ENCODE measurements around the gene PRELP.
A peak's percentile ranks its signal among the peaks of the same experiment; 100 is the strongest.
"Not testable (repeated sequence)": the region's sequence is repeated elsewhere in the genome, so short reads cannot be mapped to it uniquely, and the experiment has no call there.

PRELP gene

GRCh38 chr1:203508463-203509073 is 33.0 kb downstream of the PRELP start:
- ATAC-seq = no peak

DNA sequence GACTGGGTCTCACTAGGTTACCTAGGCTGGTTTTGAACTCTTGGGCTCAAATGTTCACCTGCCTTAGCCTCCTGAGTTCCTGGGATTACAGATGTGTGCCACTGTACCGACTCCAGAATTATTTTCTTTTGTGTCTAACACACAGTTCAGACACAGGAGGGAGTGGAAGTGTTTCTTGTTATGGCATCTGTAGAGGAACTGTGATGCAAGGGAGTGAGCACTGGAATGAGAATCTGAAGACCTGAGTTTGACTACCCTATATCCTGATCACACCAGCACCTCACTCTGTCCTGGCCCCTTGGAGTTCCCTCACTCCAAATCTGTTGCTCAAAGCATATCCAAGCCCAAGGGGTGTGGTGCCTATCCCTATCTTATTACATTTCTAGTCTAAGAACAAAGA is 33.5 kb downstream of the PRELP start:
- no peak for ATAC-seq

- ATAC-seq = no peak
These were observed 35.9 kb downstream of the PRELP start for GRCh38 chr1:203511513-203511912.

GRCh38 chr1:203511930-203512329 is 36.3 kb downstream of the PRELP start:
- no peak for ATAC-seq

- no peak for ATAC-seq
These were observed 36.9 kb downstream of the PRELP start for GRCh38 chr1:203512517-203512847.

DNA sequence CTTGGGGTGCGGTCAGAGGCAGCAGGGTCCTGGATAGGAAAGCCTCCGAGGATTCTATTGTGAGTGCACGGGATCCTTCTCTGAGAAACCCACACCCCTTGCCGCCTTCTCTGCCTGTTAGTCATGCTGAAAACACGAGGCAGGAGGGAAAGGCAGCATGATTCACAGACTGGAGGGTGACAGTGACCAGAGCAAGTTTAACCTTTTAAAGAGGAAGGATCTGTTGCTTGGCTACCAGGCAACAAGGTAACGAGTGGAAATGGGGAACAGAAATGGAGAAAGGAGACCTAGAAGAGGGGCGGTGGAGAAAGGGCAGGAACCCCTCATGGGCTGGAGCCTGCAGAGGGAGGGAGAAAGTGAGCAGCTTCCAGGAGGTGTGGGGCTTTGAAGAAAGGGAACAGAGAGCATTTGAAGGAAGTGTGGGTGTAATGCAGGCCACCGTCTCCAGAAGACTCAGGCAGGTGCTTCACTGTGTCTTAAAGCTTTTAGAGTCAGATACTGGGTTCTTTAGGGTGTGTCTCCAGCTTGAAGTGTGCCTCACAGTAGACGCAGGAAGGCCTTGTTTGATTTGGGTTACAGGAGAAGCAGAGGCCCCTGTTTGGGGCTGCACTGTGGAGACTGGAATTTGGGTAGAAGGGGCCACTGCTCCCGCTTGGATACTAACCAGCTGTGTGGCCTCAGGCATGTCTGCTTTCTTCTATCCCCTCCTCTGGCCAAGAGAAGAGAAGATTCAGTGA is 37.4 kb downstream of the PRELP start:
- peak; percentile 64 to 69 for ATAC-seq

DNA sequence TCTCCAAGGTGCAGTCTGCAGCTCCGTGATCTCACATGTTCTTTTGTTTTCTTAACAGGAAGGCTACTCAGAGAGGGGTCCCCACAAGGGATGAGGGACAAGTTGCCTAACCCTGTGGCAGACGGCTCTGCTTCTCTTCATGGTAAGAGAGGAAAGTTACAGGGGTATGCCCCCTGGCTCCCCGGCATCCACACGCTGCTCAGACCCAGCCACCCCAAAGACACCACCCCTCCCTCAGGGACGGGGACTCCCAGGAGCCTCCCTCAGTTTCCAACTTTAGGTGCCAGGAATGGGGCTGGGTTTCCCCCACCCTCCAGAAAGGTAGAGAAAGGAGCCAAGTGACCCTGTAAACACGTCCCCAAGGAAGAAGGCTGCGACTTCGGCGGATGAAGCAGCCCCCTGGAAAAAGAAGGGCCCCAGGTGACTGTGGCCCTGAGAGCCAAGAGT is 38.0 kb downstream of the PRELP start:
- ATAC-seq = no peak

DNA sequence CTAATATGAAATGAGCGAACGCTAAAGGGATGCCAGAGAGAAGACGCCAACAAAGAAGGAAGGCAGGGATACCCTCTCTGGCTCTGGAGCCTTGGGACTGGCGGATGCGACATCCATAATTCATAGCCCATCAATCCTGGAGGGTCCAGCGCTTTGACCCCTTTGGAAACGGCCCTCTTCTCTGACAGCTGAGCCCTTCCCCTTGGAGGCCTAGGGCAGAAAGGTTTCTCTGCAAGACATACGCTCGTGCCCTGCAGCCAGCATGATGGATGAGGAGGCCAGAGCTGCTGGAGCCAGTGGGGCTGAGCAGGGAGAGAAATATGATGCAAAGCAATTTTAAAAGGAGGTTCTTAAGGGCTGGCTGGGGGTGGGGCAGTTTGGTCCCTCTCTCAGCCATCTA is 40.6 kb downstream of the PRELP start:
- ATAC-seq = no peak

DNA sequence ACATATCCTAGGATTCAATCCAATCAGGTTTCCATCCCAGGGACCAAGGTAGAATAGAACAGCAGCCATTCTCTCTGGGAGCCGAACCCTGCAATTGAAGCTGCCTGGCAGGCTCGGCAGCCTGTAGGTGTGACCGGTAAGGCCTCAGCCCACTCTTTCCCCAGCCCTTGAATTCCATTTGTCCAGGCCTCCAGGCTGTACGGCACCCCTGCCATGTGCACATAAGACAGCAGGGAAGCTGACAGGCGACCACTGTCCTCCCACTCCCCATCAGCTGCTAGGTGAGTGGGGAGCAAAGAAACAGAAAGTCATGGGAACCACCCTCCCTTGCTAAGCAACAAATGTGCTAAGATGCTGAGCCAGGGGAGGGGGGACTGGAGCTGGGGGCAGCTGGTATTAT is 41.3 kb downstream of the PRELP start:
- no peak for ATAC-seq

DNA sequence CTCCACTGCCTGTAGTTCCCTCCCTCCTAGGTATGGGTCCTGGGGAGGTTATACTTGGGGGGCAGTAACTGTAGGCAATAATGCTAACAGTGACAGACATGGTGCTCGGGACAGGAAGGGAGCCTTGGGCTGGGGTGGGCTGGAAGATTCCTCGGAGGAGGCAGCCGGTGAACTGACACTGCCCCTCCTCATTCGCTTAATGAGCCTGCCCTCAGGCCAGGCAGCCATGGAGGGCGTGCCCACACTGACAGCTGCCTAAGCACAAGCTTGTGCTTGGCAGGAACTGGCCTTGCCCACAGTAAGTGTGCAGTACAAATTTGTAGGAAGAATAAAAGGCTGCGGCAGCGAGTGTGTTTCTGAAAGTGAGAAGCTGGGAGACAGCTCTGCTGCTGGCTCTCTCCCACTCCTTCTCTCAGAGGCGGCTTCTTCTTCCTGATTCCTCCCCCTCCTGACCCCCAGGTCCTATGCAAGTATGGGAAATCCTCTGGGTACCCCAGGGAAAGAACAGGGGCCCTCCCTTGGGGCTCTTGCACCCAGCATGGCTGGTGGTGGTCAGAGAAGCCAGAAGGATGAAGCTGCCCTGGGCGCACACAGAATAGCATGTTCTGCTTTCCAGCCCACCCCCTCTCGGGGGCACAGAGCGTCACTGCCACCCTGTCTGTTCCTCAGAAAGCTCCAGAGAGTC is 42.0 kb downstream of the PRELP start:
- no peak for ATAC-seq

DNA sequence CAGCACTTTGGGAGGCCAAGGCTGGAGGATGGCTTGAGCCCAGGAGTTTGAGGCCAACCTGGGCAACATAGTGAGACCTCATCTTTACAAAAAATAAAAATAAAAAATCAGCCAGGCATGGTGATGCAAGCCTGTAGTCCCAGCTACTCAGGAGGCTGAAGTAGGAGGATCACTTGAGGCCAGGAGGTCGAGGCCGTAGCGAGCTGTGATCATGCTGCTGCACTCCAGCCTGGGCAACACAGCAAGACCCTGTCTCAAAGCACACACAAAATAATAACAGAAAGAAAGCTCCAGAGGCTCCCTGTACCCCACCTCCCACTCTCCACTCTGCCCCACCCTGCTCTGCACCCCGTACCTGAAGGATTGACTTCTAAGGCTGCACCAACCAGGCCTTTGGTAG is 42.5 kb downstream of the PRELP start:
- ATAC-seq = not testable (repeated sequence)

- ATAC-seq = no peak
These were observed 42.9 kb downstream of the PRELP start for GRCh38 chr1:203518541-203518940.

- no peak for ATAC-seq
These were observed 43.6 kb downstream of the PRELP start for GRCh38 chr1:203519053-203519840.

DNA sequence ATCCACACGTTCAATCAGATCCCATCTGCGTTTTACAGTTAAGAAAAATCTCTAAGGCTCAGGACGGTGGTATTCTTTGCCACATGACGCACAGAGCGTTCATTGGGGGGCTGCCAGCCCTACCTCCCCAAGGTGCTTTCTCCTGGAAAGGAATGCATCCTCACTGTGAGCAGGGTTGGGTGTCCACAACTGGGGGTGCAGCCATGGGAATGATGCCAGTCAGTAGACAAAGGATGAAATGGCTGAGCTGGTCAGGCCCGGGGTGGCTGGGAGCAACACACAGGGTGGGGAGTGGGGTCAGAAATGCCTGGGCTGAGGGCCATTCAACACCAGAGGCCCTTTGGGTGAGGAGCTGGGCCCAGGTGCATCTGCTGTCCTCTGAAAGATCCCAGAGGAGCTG is 44.3 kb downstream of the PRELP start:
- ATAC-seq = no peak

DNA sequence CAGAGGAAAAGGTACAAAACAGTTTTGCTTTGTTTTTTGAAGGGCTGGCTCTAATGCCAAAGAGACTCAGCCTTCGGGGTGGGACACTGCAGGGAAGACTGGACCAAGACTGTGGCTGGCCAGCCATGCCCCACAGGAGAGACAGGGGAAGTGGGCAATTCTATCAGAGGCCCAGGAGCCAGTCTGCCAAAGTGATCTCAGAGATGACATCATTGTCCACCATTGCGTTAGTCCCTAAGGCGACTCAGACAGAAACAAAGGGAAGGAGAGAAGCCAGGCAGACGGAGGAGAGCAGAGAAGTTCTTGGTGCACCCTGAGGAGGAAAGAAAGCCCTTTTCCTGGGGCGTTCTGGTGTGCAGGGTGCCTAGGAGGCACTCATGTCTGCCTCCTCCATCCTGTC is 44.7 kb downstream of the PRELP start:
- no peak for ATAC-seq

DNA sequence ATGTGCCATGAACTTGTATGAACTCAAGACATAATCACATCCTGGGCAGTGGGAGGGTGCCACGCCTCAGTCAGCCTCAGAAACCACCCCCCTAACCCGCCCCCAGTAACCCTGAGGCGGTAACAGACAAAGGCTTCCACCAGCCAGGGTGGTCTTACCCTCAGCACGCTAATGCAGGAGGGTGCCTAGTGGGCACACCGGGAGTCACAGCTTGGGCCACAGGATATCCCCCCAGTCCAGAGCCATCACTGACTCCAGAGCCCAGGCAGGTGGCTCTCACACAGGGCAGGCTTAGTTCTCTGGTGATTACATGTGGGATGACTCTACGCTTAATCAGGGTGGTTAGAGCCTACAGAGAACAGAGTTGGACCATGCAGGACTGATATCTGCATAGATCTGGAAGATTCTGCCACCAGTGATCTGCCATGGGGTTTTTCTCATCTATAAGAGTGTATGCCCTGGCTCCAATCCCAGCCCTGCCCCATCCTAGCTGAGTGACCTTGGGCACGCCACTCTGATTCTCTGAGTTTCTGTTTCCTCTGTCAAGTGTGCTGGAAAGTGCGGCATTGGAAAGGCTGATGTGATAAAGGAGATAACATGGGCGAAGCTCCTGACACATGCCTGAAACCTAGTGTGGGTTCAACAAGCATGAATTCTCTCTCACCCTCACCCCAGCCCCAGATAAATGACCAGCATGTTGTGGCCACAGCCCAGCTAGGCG is 45.6 kb downstream of the PRELP start:
- ATAC-seq = no peak

DNA sequence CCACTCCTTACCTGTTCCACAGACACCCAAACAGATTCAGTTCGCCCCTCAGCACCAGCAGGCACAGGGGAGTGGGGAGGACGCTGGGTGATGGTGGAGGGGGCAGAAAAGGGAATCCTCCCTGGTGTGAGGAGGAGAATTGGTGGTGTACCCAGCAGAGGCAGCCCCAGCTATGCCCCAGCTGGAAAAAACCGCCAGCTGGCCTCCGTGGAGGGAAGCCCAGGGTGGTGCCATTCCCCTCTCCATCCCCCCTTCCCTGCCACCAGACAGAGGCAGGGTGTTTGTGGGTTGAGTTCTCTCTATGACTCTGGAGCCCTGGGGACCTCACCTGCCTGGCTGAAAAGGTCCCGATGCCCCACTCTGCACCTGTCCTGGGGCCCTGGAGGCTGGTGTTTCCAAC is 46.2 kb downstream of the PRELP start:
- ATAC-seq = no peak

- no peak for ATAC-seq
These were observed 46.6 kb downstream of the PRELP start for GRCh38 chr1:203522237-203522636.

GRCh38 chr1:203523667-203524066 is 48.1 kb downstream of the PRELP start:
- no peak for ATAC-seq

DNA sequence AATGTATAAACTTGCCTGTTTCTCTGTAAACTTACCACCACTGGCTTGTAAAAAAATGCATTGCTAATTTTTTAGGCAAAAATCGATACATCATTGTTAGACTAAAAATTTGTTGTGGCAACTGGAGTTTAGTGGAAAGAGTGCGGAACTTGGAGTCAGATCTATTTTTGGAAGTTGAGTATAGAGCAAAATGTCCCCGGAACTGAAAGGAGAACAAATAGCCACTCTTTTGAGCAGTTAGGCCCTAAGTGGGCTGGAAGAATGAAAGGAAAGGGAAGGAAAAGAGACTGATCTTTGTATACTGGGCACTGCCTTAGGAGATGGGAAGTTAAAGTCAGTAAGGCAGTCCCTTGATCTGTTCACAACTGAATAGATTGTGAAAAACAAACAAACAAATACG is 48.5 kb downstream of the PRELP start:
- ATAC-seq = no peak

GRCh38 chr1:203524824-203525223 is 49.2 kb downstream of the PRELP start:
- ATAC-seq = no peak

- no peak for ATAC-seq
These were observed 50.1 kb downstream of the PRELP start for GRCh38 chr1:203525685-203526084.

- no peak for ATAC-seq
These were observed 50.5 kb downstream of the PRELP start for GRCh38 chr1:203526130-203526529.
